Measurements from ENCODE around the gene KRT78. TPM values are rescaled to one million over a fixed set of nuclear protein-coding genes. Genes with fewer than 3 reads are reported as not detected.

Gene KRT78
- total and polyA plus RNA-seq, 8 donors = 0.73 to 98.0 (median 0.76) TPM; not detected in 5

- WGBS, 5 donors = 34 to 48% (median 38%) methylated on average over 2 of the region's 2 CpGs
- Histone ChIP-seq H3K36me3 (no peaks in the 10 kb centered on the region), H3K4me1 (no peaks in the 10 kb centered on the region), H3K27ac (no peak overlapping the region), H3K9me3 (no peaks in the 10 kb centered on the region), H3K4me3 (no peak overlapping the region), H3K27me3 (peaks cover 0 to 9% (median 0%) of the 10 kb centered on the region in 3 donors)
- DNase-seq = no peak
- intact Hi-C loops (cut with DNase I; ENCODE audit: low total_unique reads) = no loop called here
- TF ChIP-seq POLR2AphosphoS5 (IDR thresholded peaks at IDR 0.05) (no peak), EP300 (IDR thresholded peaks at IDR 0.05) (no peak), POLR2A (IDR thresholded peaks at IDR 0.05) (no peak)
- TF ChIP-seq, protein P1, sequence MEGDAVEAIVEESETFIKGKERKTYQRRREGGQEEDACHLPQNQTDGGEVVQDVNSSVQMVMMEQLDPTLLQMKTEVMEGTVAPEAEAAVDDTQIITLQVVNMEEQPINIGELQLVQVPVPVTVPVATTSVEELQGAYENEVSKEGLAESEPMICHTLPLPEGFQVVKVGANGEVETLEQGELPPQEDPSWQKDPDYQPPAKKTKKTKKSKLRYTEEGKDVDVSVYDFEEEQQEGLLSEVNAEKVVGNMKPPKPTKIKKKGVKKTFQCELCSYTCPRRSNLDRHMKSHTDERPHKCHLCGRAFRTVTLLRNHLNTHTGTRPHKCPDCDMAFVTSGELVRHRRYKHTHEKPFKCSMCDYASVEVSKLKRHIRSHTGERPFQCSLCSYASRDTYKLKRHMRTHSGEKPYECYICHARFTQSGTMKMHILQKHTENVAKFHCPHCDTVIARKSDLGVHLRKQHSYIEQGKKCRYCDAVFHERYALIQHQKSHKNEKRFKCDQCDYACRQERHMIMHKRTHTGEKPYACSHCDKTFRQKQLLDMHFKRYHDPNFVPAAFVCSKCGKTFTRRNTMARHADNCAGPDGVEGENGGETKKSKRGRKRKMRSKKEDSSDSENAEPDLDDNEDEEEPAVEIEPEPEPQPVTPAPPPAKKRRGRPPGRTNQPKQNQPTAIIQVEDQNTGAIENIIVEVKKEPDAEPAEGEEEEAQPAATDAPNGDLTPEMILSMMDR (IDR thresholded peaks at IDR 0.05) = no peak
Observed at GRCh38 chr12:52828591-52829021, 20.2 kb downstream of the KRT78 start.

- no peak for DNase-seq
- Histone ChIP-seq H3K4me1 (no peaks in the 10 kb centered on the region), H3K4me3 (no peak overlapping the region), H3K27me3 (peaks cover 0 to 9% (median 0%) of the 10 kb centered on the region in 3 donors), H3K27ac (no peak overlapping the region), H3K9me3 (no peaks in the 10 kb centered on the region), H3K36me3 (no peaks in the 10 kb centered on the region)
- TF ChIP-seq EP300 (IDR thresholded peaks at IDR 0.05) (no peak), POLR2A (IDR thresholded peaks at IDR 0.05) (no peak), POLR2AphosphoS5 (IDR thresholded peaks at IDR 0.05) (no peak)
- TF ChIP-seq, protein P1 (IDR thresholded peaks at IDR 0.05) = no peak
- intact Hi-C loops (cut with DNase I; ENCODE audit: low total_unique reads) = no loop called here
Observed at GRCh38 chr12:52828156-52828555, 20.6 kb downstream of the KRT78 start.

- Histone ChIP-seq H3K36me3 (no peaks in the 10 kb centered on the region), H3K4me3 (no peak overlapping the region), H3K9me3 (no peaks in the 10 kb centered on the region), H3K27me3 (peaks cover 0 to 9% (median 0%) of the 10 kb centered on the region in 3 donors), H3K27ac (no peak overlapping the region), H3K4me1 (peaks cover 0 to 1% (median 0%) of the 10 kb centered on the region in 4 donors)
- TF ChIP-seq, protein P1 (IDR thresholded peaks at IDR 0.05) = no peak
- no peak for TF ChIP-seq EP300 (IDR thresholded peaks at IDR 0.05)
- no peak for TF ChIP-seq POLR2A (IDR thresholded peaks at IDR 0.05)
- no peak for TF ChIP-seq POLR2AphosphoS5 (IDR thresholded peaks at IDR 0.05)
- 72 to 90% (median 82%) methylated on average over 6 of the region's 6 CpGs for WGBS, 5 donors
- intact Hi-C loops (cut with DNase I; ENCODE audit: low total_unique reads) = no loop called here
- no peak for DNase-seq
Observed at GRCh38 chr12:52827499-52828090, 21.2 kb downstream of the KRT78 start.

- Histone ChIP-seq H3K4me1 (peaks cover 0 to 9% (median 0%) of the 10 kb centered on the region in 4 donors), H3K27ac (no peak overlapping the region), H3K9me3 (no peaks in the 10 kb centered on the region), H3K27me3 (peaks cover 0 to 9% (median 0%) of the 10 kb centered on the region in 3 donors), H3K36me3 (no peaks in the 10 kb centered on the region), H3K4me3 (no peak overlapping the region)
- intact Hi-C loops (cut with DNase I; ENCODE audit: low total_unique reads) = no loop called here
- DNase-seq = no peak
- TF ChIP-seq POLR2A (IDR thresholded peaks at IDR 0.05) (no peak), EP300 (IDR thresholded peaks at IDR 0.05) (no peak), POLR2AphosphoS5 (IDR thresholded peaks at IDR 0.05) (no peak)
- TF ChIP-seq, protein P1 (IDR thresholded peaks at IDR 0.05) = no peak
- WGBS, 5 donors = 87 to 93% (median 90%) methylated on average over 11 of the region's 11 CpGs
Observed at GRCh38 chr12:52826611-52827498, 21.9 kb downstream of the KRT78 start.

All from stomach (tissue), 9 donors.